HG03045 (cell line): Measurements from ENCODE around the gene DLG2.
A peak's percentile ranks its signal among the peaks of the same experiment; 100 is the strongest.

Experiments
- ATAC-seq: cut with Tn5 transposase; IDR thresholded peaks from one replicate; pipeline ENCODE4 v1.9.1; 2021; ENCODE audit warnings: mild to moderate bottlenecking, moderate library complexity; ENCODE audit not compliant: unreplicated experiment

Gene DLG2

GRCh38 chr11:84003181-84003580, 1624.0 kb downstream of the DLG2 start:
- no peak for ATAC-seq

- ATAC-seq, result no peak
Measured at GRCh38 chr11:83998921-83999320, 1628.2 kb downstream of the DLG2 start.

- ATAC-seq, result no peak
Measured at GRCh38 chr11:83990160-83990733, 1636.9 kb downstream of the DLG2 start.

- ATAC-seq, result no peak
Measured at GRCh38 chr11:83982825-83983224, 1644.3 kb downstream of the DLG2 start.

GRCh38 chr11:83979593-83979992, 1647.6 kb downstream of the DLG2 start:
- ATAC-seq, result no peak

- no peak for ATAC-seq
Measured at GRCh38 chr11:83978942-83979341, 1648.2 kb downstream of the DLG2 start.

GRCh38 chr11:83976086-83976485, 1651.1 kb downstream of the DLG2 start:
- no peak for ATAC-seq

GRCh38 chr11:83972536-83972935, 1654.6 kb downstream of the DLG2 start:
- ATAC-seq, result no peak

- no peak for ATAC-seq
Measured at GRCh38 chr11:83971063-83971462, 1656.1 kb downstream of the DLG2 start.

- ATAC-seq, result peak; percentile 82
Measured at GRCh38 chr11:83970061-83970671, 1657.0 kb downstream of the DLG2 start.

GRCh38 chr11:83957038-83957900, 1669.9 kb downstream of the DLG2 start:
- ATAC-seq, result no peak

GRCh38 chr11:83956119-83956697, 1670.9 kb downstream of the DLG2 start:
- ATAC-seq, result no peak

GRCh38 chr11:83954780-83955179, 1672.4 kb downstream of the DLG2 start:
- no peak for ATAC-seq

GRCh38 chr11:83951521-83951920, 1675.6 kb downstream of the DLG2 start:
- no peak for ATAC-seq

GRCh38 chr11:83948200-83948599, 1678.9 kb downstream of the DLG2 start:
- ATAC-seq, result no peak

GRCh38 chr11:83945976-83946375, 1681.2 kb downstream of the DLG2 start:
- ATAC-seq, result no peak

GRCh38 chr11:83941050-83941449, 1686.1 kb downstream of the DLG2 start:
- ATAC-seq, result no peak

GRCh38 chr11:83938148-83938547, 1689.0 kb downstream of the DLG2 start:
- no peak for ATAC-seq

- no peak for ATAC-seq
Measured at GRCh38 chr11:83933008-83933407, 1694.1 kb downstream of the DLG2 start.

- no peak for ATAC-seq
Measured at GRCh38 chr11:83927422-83927821, 1699.7 kb downstream of the DLG2 start.

GRCh38 chr11:83924795-83925542, 1702.2 kb downstream of the DLG2 start:
- no peak for ATAC-seq
